Right atrium auricular region (tissue), 2 donors: Measurements from ENCODE around the gene LYPLAL1. TPM values are rescaled to one million over a fixed set of nuclear protein-coding genes. Genes with fewer than 3 reads are reported as not detected.

Experiments used
- DNase-seq: peaks from one replicate; pipeline ENCODE4 v3.0.0-alpha.2; 2019; ENCODE audit warnings: low spot score
- H3K27ac ChIP-seq, 2 donors: fragments of 200-600 bp; sonication (generic); 1 replicate in 1 of 2; 2 replicates in 1 of 2; pipeline ENCODE4 v1.5.1; 2016 to 2019
- H3K27me3 ChIP-seq, 2 donors: fragments of 200-600 bp; sonication (generic); one replicate each; pipeline versions ENCODE4 v1.5.1 to v1.6.0; 2017 to 2019
- H3K36me3 ChIP-seq: fragments of 200-600 bp; sonication (generic); one replicate; pipeline ENCODE4 v1.5.1; 2016
- H3K4me1 ChIP-seq, 2 donors: fragments of 200-600 bp; sonication (generic); one replicate each; pipeline versions ENCODE4 v1.5.1 to v1.6.0; 2017 to 2019
- H3K4me3 ChIP-seq, 2 donors: fragments of 200-600 bp; sonication (generic); 1 replicate in 1 of 2; 2 replicates in 1 of 2; pipeline ENCODE4 v1.5.1; 2017 to 2019; ENCODE audit warnings: mild to moderate bottlenecking in 1 of 2, moderate library complexity in 1 of 2
- H3K9me3 ChIP-seq, 2 donors: fragments of 200-600 bp; sonication (generic); one replicate each; pipeline ENCODE4 v1.5.1; 2019
- total RNA-seq, 2 donors: library from RNA; depleted of rRNA; stranded (reverse); fragments of >200 nt; gene quantifications; one replicate each; pipeline ENCODE4 v1.1.0, GENCODE V29; 2016
- TF ChIP-seq, protein P1 (sequence below), 2 donors: fragments of 200-600 bp; sonication (generic); IDR thresholded peaks; one replicate each; pipeline ENCODE4 v1.5.1; 2019; ENCODE audit warnings: antibody characterized with exemption in 2 of 2

LYPLAL1 gene
- total RNA-seq, 2 donors from 2014 or later = 32.6 to 35.9 TPM

GRCh38 chr1:219152751-219153150, 20.9 kb upstream of the LYPLAL1 start:
- no peaks in the 10 kb centered on the region for H3K36me3 ChIP-seq
- TF ChIP-seq, protein P1, sequence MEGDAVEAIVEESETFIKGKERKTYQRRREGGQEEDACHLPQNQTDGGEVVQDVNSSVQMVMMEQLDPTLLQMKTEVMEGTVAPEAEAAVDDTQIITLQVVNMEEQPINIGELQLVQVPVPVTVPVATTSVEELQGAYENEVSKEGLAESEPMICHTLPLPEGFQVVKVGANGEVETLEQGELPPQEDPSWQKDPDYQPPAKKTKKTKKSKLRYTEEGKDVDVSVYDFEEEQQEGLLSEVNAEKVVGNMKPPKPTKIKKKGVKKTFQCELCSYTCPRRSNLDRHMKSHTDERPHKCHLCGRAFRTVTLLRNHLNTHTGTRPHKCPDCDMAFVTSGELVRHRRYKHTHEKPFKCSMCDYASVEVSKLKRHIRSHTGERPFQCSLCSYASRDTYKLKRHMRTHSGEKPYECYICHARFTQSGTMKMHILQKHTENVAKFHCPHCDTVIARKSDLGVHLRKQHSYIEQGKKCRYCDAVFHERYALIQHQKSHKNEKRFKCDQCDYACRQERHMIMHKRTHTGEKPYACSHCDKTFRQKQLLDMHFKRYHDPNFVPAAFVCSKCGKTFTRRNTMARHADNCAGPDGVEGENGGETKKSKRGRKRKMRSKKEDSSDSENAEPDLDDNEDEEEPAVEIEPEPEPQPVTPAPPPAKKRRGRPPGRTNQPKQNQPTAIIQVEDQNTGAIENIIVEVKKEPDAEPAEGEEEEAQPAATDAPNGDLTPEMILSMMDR (IDR thresholded peaks at IDR 0.05) = no peak
- no peaks in the 10 kb centered on the region for H3K9me3 ChIP-seq
- no peak overlapping the region for H3K4me3 ChIP-seq
- DNase-seq = no peak
- no peaks in the 10 kb centered on the region for H3K27me3 ChIP-seq
- H3K27ac ChIP-seq = no peak overlapping the region
- H3K4me1 ChIP-seq = no peaks in the 10 kb centered on the region

GRCh38 chr1:219153723-219154122, 20.0 kb upstream of the LYPLAL1 start:
- Histone ChIP-seq H3K4me3 (no peak overlapping the region), H3K4me1 (no peaks in the 10 kb centered on the region), H3K27me3 (no peaks in the 10 kb centered on the region), H3K9me3 (no peaks in the 10 kb centered on the region), H3K27ac (no peak overlapping the region), H3K36me3 (no peaks in the 10 kb centered on the region)
- no peak for DNase-seq
- TF ChIP-seq, protein P1 (IDR thresholded peaks at IDR 0.05) = no peak

- Histone ChIP-seq H3K9me3 (no peaks in the 10 kb centered on the region), H3K27me3 (no peaks in the 10 kb centered on the region), H3K4me3 (no peak overlapping the region), H3K4me1 (no peaks in the 10 kb centered on the region), H3K36me3 (no peaks in the 10 kb centered on the region), H3K27ac (no peak overlapping the region)
- no peak for DNase-seq
- TF ChIP-seq, protein P1 (IDR thresholded peaks at IDR 0.05) = no peak
Measured at GRCh38 chr1:219155135-219155534, 18.5 kb upstream of the LYPLAL1 start.

DNA sequence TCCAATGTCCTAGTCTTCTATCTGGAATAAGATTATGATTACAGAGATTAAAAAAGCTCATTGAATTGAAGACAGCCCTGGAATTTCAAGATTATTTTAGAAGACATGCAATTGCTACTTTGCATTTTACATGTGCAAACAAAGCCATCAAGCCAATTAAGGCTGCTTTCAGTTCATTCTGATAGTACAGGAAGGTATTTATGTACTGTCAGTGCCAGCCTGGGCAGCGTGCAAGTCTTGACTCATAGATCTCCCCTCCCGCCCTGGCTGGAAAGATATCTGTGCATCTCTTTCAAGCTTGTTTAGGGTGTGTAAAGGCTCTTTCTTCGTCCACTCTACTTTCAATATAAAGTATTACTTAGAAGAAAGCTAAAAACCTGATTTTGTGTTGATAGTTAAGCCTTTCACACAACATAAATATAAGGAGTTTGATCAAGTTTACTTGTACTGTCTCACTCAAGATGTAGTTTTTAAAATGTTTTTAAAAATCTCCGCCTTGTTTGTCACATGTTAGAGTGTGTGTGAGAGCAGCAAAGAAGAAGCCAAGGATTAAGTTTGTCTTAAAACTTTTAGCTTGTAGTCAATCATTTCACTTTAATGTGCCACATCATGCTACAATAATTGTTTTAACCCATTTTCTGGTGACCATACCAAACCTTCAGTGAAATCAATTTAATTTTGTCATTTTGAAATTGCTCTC, 13.6 kb upstream of the LYPLAL1 start:
- Histone ChIP-seq H3K27me3 (no peaks in the 10 kb centered on the region), H3K4me1 (no peaks in the 10 kb centered on the region), H3K9me3 (no peaks in the 10 kb centered on the region), H3K27ac (no peak overlapping the region), H3K4me3 (no peak overlapping the region), H3K36me3 (no peaks in the 10 kb centered on the region)
- TF ChIP-seq, protein P1 (IDR thresholded peaks at IDR 0.05) = no peak
- DNase-seq = no peak

GRCh38 chr1:219160967-219161366, 12.7 kb upstream of the LYPLAL1 start:
- H3K9me3 ChIP-seq = no peaks in the 10 kb centered on the region
- TF ChIP-seq, protein P1 (IDR thresholded peaks at IDR 0.05) = no peak
- H3K4me1 ChIP-seq = no peaks in the 10 kb centered on the region
- H3K27me3 ChIP-seq = no peaks in the 10 kb centered on the region
- no peaks in the 10 kb centered on the region for H3K36me3 ChIP-seq
- DNase-seq = no peak
- no peak overlapping the region for H3K4me3 ChIP-seq
- H3K27ac ChIP-seq = no peak overlapping the region

GRCh38 chr1:219161371-219161770, 12.3 kb upstream of the LYPLAL1 start:
- no peaks in the 10 kb centered on the region for H3K36me3 ChIP-seq
- TF ChIP-seq, protein P1 (IDR thresholded peaks at IDR 0.05) = no peak
- H3K4me3 ChIP-seq = no peak overlapping the region
- H3K27ac ChIP-seq = no peak overlapping the region
- H3K27me3 ChIP-seq = no peaks in the 10 kb centered on the region
- no peaks in the 10 kb centered on the region for H3K4me1 ChIP-seq
- DNase-seq = no peak
- no peaks in the 10 kb centered on the region for H3K9me3 ChIP-seq
